C4-2B (cell line): ENCODE results near the gene FOXA1.

Source experiments
- H3K27ac ChIP-seq: fragments of 450-650 bp; 2 replicates; pipeline ENCODE4 v1.5.1; 2017
- ZFX ChIP-seq: fragments of 450-650 bp; IDR thresholded peaks from 2 replicates; pipeline ENCODE4 v1.6.1; 2017
- TF ChIP-seq, protein P1 (sequence below): fragments of 450-650 bp; conservative IDR thresholded peaks from 2 replicates; pipeline ENCODE4 v1.5.1; 2017; ENCODE audit warnings: mild to moderate bottlenecking

FOXA1 gene

DNA sequence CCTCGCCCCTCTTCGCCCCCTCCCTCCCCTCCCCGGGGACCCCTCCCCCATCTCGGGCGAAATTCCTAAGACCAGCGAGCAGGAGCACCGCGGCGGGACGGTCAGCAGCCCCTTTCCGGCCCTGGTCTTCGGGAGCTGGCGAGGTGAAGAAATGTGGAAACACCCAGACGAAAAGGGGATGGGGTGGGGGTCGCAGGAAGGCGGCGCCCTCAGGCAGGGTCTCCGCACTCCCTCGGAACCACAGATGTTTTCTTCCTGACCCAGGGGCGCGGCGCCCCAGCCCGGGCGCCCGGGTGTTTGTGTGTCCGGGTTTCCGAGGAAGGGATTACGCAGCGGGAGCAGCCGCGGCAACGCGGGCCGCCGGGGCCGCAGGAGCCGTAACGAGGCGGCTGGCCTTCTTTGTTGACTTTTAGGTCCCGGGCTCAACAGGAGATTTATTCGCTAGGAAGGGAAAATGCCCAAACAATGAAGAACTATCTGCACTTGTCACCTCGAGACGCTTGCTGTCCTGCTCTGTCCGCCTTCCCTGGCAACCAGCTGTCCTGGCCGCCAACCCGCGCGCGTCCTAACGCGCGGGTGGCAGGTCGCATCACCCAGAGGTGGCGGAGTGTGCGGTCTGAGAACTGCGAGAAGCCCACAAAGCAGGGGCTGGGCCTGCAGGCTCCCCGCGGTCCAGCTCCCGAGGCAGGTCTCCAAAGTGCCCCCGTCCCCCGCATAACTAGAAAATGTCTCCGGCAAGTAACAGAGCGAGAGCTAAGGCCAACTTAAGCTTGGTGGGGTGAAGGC lies 7.0 kb downstream of the FOXA1 start:
- TF ChIP-seq ZFX = no peak
- TF ChIP-seq, protein P1, sequence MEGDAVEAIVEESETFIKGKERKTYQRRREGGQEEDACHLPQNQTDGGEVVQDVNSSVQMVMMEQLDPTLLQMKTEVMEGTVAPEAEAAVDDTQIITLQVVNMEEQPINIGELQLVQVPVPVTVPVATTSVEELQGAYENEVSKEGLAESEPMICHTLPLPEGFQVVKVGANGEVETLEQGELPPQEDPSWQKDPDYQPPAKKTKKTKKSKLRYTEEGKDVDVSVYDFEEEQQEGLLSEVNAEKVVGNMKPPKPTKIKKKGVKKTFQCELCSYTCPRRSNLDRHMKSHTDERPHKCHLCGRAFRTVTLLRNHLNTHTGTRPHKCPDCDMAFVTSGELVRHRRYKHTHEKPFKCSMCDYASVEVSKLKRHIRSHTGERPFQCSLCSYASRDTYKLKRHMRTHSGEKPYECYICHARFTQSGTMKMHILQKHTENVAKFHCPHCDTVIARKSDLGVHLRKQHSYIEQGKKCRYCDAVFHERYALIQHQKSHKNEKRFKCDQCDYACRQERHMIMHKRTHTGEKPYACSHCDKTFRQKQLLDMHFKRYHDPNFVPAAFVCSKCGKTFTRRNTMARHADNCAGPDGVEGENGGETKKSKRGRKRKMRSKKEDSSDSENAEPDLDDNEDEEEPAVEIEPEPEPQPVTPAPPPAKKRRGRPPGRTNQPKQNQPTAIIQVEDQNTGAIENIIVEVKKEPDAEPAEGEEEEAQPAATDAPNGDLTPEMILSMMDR = no peak
- peak overlapping the region; percentile 76 for H3K27ac ChIP-seq

DNA sequence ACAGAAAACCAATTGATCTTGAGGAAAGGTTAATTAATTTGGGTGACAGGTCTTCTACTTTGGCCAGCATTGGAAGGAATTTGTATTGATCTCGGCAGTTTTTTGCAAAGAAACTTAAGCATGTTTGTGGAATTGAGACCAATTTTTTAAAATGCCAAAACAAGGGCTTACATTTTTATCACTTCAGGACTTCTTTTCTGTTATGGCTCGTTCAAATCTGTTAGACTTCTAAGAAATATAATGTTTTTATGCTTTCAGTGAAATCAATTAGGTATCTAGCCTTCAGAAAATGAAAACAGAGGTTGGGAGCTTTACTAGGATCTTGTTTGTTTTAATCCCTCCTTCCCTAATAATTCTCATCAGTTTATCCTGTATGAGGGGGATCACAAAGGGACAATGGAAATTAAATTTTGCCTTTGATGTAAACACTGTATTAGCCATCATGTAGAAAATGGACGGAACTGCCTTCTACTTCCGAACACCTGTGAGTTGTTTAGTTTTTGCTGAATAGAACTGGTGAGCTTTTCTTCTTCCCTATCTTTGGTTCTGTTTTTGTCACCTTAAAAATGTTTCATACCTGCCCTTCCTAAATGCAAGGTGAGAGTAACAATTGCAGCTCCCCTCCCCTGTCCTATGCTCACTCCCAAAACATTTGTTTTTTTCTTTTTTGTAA lies 7.8 kb downstream of the FOXA1 start:
- TF ChIP-seq ZFX = no peak
- peak overlapping the region; percentile 76 for H3K27ac ChIP-seq

DNA sequence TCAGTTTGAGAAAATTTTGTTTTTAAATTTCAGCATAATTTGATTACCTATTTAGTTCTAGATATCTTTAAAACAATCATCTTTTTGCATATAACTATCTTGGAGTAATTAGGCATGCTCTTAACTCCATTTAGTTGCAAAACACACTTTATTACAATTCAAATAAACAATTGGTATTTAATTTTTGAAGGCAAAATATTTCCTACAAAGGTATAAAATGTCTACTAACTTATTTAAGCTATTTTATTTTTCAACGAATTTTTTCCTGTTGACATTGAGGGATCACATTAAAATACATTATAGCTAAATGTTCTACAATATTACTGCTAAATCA lies 8.3 kb downstream of the FOXA1 start:
- no peak overlapping the region for H3K27ac ChIP-seq
- TF ChIP-seq, protein P1 = no peak
- no peak for TF ChIP-seq ZFX

DNA sequence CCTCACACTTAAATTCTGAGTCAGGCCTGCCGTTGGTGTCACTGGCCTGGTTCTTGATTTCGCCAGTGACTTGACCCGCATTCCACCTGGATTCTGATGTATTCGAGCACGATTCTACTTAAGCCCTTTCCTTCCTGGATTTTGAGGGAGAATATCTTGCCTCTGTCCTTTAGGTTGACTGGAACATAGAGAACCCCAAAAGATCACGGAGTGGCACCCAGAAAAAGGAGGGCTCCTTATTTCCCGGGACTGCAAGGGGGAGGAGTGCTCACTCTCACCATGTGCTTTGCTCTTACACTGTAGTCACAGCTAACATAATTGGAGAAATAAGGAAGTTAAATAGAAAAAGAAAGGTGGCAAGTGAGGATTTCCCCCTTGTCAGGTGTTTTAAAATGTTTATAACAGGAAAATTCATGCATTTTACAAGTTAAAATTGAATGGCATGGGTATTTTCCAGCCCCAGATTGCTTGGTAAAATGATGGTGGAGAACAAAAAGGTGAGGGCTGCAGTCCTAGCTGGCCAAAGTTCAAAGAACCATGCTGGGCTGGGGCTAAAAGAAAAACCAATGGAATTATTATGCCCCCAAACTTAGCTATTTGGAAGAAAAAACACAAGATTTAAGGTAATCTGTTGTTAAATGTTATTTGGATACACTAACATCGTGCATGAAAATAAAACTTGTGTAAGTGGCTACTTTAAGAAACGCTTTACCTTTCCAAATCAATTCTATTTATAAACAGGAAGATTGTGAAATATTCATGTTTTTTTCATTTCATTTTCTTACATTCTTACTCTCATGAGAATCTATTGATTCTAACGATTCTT lies 8.9 kb downstream of the FOXA1 start:
- no peak for TF ChIP-seq ZFX
- TF ChIP-seq, protein P1 = no peak
- peak overlapping the region; percentile 50; the same call in 1 of the 2 replicates for H3K27ac ChIP-seq

DNA sequence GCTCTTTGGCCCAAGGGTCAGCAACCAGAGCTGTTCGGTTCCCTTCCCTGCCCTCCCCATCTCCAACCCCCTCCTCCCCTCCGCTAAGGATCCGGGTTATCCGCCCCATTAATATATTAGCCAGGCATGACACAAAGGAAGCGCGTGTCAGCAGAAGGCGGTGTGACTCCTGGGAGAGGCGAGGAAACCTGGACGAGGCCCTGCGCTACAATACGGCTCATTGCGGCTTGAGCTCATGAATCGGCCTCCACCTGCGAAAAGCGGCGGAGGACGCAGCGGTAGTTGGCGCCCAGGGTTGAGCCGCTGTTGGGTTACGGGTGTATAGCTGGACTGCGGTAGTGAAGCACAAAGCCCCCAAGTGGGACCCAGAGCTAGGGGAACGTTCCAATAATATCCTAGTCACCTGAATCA lies 9.9 kb downstream of the FOXA1 start:
- peak overlapping the region; percentile 18; the same call in 1 of the 2 replicates for H3K27ac ChIP-seq
- TF ChIP-seq, protein P1 = no peak
- no peak for TF ChIP-seq ZFX

DNA sequence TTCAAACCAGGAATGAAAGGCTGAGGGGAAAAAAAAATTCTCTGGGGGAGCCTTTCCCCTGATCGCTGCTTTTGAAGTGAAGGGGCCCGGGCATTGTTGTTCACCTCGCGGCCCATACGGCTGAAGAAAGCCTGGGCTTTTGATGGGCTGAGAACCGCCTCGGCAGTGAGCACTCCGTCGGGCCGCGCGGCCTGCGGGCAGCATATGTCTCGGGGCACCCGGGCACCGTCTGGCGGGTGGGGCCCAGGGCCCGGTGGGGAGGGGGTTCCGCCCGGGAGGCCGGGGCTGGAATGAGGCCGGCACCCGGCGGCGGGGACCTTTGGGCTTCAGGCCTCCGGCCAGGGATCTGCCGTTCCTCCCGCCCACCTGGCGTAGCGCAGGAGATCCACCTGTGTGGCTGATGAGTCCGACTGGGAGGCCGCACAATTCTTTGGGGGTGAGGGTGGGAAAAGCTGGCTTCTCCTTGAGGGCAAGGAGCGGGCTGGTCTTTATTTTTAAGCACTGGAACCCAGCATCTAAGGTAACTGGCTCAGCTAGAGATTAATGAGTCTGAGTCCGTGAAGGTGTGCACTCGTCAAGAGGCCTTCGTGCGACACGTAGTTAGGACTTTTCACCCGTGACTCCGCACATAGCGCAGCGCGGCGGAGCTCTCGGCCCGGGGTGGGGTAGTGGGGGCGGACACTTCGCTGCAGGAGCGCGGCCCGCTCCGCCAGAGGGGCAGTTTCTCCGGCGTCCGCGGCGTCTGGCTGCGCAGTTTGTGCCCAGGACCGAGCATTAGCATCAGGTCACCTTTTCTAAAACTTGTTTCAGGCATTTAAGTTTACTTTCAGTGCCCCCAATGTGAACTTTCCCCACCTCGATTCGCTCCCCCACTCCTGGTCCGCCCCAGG lies 10.6 kb downstream of the FOXA1 start:
- TF ChIP-seq, protein P1 = no peak
- no peak for TF ChIP-seq ZFX
- H3K27ac ChIP-seq = peak overlapping the region; percentile 18; the same call in 1 of the 2 replicates
